Measurements from ENCODE around the gene PMFBP1. TPM values are rescaled to one million over a fixed set of nuclear protein-coding genes. Genes with fewer than 3 reads are reported as not detected.

Gene PMFBP1
- total and polyA plus RNA-seq, 2 experiments from 2014 or later, result 2.6 to 3.3 TPM

- no peak for ATAC-seq
- H3K36me3 ChIP-seq (ENCODE audit: insufficient read depth), result peaks cover 34% of the 10 kb centered on the region
Observed at GRCh38 chr16:72105978-72106377, 66.0 kb downstream of the PMFBP1 start.

More at GRCh38 chr16:72105978-72106377, 66.0 kb downstream of the PMFBP1 start:
- H3K4me3 Mint-ChIP-seq, result no peak overlapping the region
- Histone ChIP-seq H2AFZ (no peak overlapping the region), H4K20me1 (replicated peaks; ENCODE audit: insufficient read depth) (no peaks in the 10 kb centered on the region; the same call in 1 of the 2 replicates), H3K4me3 (no peak overlapping the region), H3K9me2 (ENCODE audit: insufficient read depth) (no peaks in the 10 kb centered on the region), H3K4me2 (no peak overlapping the region), H3K27me3 (ENCODE audit: insufficient read depth) (no peaks in the 10 kb centered on the region), H3F3A (replicated peaks; ENCODE audit: low read depth) (no peaks in the 10 kb centered on the region), H3K4me1 (ENCODE audit: insufficient read depth) (no peaks in the 10 kb centered on the region), H3K79me2 (replicated peaks; ENCODE audit: insufficient read depth) (no peaks in the 10 kb centered on the region), H3K27ac (ENCODE audit: low read depth) (no peak overlapping the region)
- peaks cover 4% of the 10 kb centered on the region for H3K27me3 Mint-ChIP-seq (ENCODE audit: insufficient read depth, low read depth, poor library complexity)
- no peak for DNase-seq (ENCODE audit: low spot score)
- no peaks in the 10 kb centered on the region for H3K4me1 Mint-ChIP-seq
- no peak overlapping the region for H3K27ac Mint-ChIP-seq
- H3K9me3 Mint-ChIP-seq, result no peaks in the 10 kb centered on the region
- TF ChIP-seq ETS1 (IDR thresholded peaks at IDR 0.05) (no peak), EZH2 (IDR thresholded peaks at IDR 0.05; ENCODE audit: low read depth, unreplicated experiment) (no peak), ZNF331 (CRISPR knock-in tag; IDR thresholded peaks at IDR 0.05; ENCODE audit: low read depth) (no peak), STAT1 (IDR thresholded peaks at IDR 0.05; ENCODE audit: unreplicated experiment) (no peak), ZNF114 (CRISPR knock-in tag; IDR thresholded peaks at IDR 0.05) (no peak), POLR2AphosphoS5 (IDR thresholded peaks at IDR 0.05; ENCODE audit: low read depth) (no peak), CREB1 (CRISPR knock-in tag; IDR thresholded peaks at IDR 0.05; ENCODE audit: low read depth) (no peak), EZH2phosphoT487 (IDR thresholded peaks at IDR 0.05; ENCODE audit: unreplicated experiment) (no peak)
- TF ChIP-seq, protein P1, sequence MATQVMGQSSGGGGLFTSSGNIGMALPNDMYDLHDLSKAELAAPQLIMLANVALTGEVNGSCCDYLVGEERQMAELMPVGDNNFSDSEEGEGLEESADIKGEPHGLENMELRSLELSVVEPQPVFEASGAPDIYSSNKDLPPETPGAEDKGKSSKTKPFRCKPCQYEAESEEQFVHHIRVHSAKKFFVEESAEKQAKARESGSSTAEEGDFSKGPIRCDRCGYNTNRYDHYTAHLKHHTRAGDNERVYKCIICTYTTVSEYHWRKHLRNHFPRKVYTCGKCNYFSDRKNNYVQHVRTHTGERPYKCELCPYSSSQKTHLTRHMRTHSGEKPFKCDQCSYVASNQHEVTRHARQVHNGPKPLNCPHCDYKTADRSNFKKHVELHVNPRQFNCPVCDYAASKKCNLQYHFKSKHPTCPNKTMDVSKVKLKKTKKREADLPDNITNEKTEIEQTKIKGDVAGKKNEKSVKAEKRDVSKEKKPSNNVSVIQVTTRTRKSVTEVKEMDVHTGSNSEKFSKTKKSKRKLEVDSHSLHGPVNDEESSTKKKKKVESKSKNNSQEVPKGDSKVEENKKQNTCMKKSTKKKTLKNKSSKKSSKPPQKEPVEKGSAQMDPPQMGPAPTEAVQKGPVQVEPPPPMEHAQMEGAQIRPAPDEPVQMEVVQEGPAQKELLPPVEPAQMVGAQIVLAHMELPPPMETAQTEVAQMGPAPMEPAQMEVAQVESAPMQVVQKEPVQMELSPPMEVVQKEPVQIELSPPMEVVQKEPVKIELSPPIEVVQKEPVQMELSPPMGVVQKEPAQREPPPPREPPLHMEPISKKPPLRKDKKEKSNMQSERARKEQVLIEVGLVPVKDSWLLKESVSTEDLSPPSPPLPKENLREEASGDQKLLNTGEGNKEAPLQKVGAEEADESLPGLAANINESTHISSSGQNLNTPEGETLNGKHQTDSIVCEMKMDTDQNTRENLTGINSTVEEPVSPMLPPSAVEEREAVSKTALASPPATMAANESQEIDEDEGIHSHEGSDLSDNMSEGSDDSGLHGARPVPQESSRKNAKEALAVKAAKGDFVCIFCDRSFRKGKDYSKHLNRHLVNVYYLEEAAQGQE (IDR thresholded peaks at IDR 0.05; ENCODE audit: unreplicated experiment), result no peak
- TF ChIP-seq, protein P2, sequence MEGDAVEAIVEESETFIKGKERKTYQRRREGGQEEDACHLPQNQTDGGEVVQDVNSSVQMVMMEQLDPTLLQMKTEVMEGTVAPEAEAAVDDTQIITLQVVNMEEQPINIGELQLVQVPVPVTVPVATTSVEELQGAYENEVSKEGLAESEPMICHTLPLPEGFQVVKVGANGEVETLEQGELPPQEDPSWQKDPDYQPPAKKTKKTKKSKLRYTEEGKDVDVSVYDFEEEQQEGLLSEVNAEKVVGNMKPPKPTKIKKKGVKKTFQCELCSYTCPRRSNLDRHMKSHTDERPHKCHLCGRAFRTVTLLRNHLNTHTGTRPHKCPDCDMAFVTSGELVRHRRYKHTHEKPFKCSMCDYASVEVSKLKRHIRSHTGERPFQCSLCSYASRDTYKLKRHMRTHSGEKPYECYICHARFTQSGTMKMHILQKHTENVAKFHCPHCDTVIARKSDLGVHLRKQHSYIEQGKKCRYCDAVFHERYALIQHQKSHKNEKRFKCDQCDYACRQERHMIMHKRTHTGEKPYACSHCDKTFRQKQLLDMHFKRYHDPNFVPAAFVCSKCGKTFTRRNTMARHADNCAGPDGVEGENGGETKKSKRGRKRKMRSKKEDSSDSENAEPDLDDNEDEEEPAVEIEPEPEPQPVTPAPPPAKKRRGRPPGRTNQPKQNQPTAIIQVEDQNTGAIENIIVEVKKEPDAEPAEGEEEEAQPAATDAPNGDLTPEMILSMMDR (conservative IDR thresholded peaks at IDR 0.05; ENCODE audit: low read depth in 2 of 2), result no peak
- H3K36me3 Mint-ChIP-seq (ENCODE audit: low read depth), result peaks cover 97% of the 10 kb centered on the region
